Measurements from ENCODE around the gene FAM98B.

GRCh38 chr15:38526158-38526557, 72.2 kb downstream of the FAM98B start:
- TF ChIP-seq CTCF (IDR thresholded peaks at IDR 0.05) = no peak
- no peak for TF ChIP-seq POLR2A (IDR thresholded peaks at IDR 0.05)
